Activated CD4-positive, alpha-beta memory T cell treated with anti-CD3 and anti-CD28 coated beads, Interleukin-2, amount 10 ng/mL, durations not matched to agents 7 days and 5 days (primary cell): ENCODE data around the gene RNASET2. TPM values are rescaled to one million over a fixed set of nuclear protein-coding genes. Genes with fewer than 3 reads are reported as not detected.
A peak's percentile ranks its signal among the peaks of the same experiment; 100 is the strongest.

Source experiments
- CTCF ChIA-PET: fragments of 350-600 bp; sonication (Branson Sonifier 250); formaldehyde crosslinking; loops from one replicate; lab custom pipeline; 2021; ENCODE audit warnings: antibody characterized with exemption, inconsistent platforms; lab: Charles Lee
- POLR2A ChIA-PET: fragments of 350-600 bp; sonication (Branson Sonifier 250); formaldehyde crosslinking; loops from one replicate; lab custom pipeline; 2021; ENCODE audit warnings: antibody characterized with exemption; lab: Charles Lee
- DNase-seq: peaks from one replicate; pipeline ENCODE4 v3.0.0-alpha.2; 2020
- H3K27ac Mint-ChIP-seq: one replicate; pipeline ENCODE4 v1.8.0; 2021; ENCODE audit warnings: mild to moderate bottlenecking, mixed read lengths
- H3K27me3 Mint-ChIP-seq: one replicate; pipeline ENCODE4 v1.8.0; 2021; ENCODE audit warnings: mixed read lengths
- H3K36me3 Mint-ChIP-seq: one replicate; pipeline ENCODE4 v1.8.0; 2021; ENCODE audit warnings: low read depth, mixed read lengths
- H3K4me1 Mint-ChIP-seq: one replicate; pipeline ENCODE4 v1.8.0; 2021; ENCODE audit warnings: mixed read lengths
- H3K4me3 Mint-ChIP-seq: one replicate; pipeline ENCODE4 v1.8.0; 2021; ENCODE audit warnings: mild to moderate bottlenecking, mixed read lengths
- H3K9me3 Mint-ChIP-seq: one replicate; pipeline ENCODE4 v1.8.0; 2021; ENCODE audit warnings: mixed read lengths
- total RNA-seq, 2 experiments: library from RNA; stranded (reverse); gene quantifications; one replicate each; pipeline ENCODE4 v1.2.3, GENCODE V29; 2021

RNASET2 gene
- total RNA-seq, 2 experiments from 2014 or later, result 107 to 112 TPM

- POLR2A ChIA-PET, result interaction anchor here (0.6 to 3.4 kb wide), 7 partner anchors 10 to 39 kb away, joined by 3 to 19 read pairs (median 6); partner anchors contain the start of gene RNASET2
These were observed 32.4 kb upstream of the RNASET2 start for GRCh38 chr6:166988674-166989201.

GRCh38 chr6:166987930-166988329, 31.6 kb upstream of the RNASET2 start:
- Mint-ChIP-seq H3K36me3 (peaks cover 40% of the 10 kb centered on the region), H3K9me3 (peaks cover 1% of the 10 kb centered on the region), H3K4me3 (no peak overlapping the region), H3K27me3 (no peaks in the 10 kb centered on the region), H3K27ac (no peak overlapping the region), H3K4me1 (peaks cover 32% of the 10 kb centered on the region)
- no peak for DNase-seq
- ChIA-PET POLR2A (interaction anchor here (0.6 to 3.4 kb wide), 3 partner anchors 18 to 36 kb away, joined by 3 to 19 read pairs (median 6); partner anchors contain the start of gene RNASET2), CTCF (interaction anchor here (1.0 to 4.0 kb wide), 13 partner anchors 11 to 217 kb away, joined by 3 to 51 read pairs (median 23); partner anchors contain the start of genes CCR6, CEP43 and RNASET2)

More at GRCh38 chr6:166988674-166989201, 32.4 kb upstream of the RNASET2 start:
- peaks cover 33% of the 10 kb centered on the region for H3K4me1 Mint-ChIP-seq
- no peak for DNase-seq
- H3K9me3 Mint-ChIP-seq, result no peaks in the 10 kb centered on the region
- peaks cover 40% of the 10 kb centered on the region for H3K36me3 Mint-ChIP-seq
- CTCF ChIA-PET, result interaction anchor here (0.9 to 4.0 kb wide), 19 partner anchors 8 to 218 kb away, joined by 3 to 51 read pairs (median 18); partner anchors contain the start of genes CCR6, CEP43 and RNASET2
- no peak overlapping the region for H3K4me3 Mint-ChIP-seq
- no peaks in the 10 kb centered on the region for H3K27me3 Mint-ChIP-seq
- H3K27ac Mint-ChIP-seq, result no peak overlapping the region

GRCh38 chr6:166987448-166987847, 31.1 kb upstream of the RNASET2 start:
- Mint-ChIP-seq H3K27ac (no peak overlapping the region), H3K36me3 (peaks cover 41% of the 10 kb centered on the region), H3K9me3 (peaks cover 3% of the 10 kb centered on the region), H3K4me1 (peaks cover 32% of the 10 kb centered on the region), H3K27me3 (no peaks in the 10 kb centered on the region), H3K4me3 (no peak overlapping the region)
- DNase-seq, result no peak
- CTCF ChIA-PET, result interaction anchor here (0.8 to 4.0 kb wide), 9 partner anchors 12 to 217 kb away, joined by 3 to 51 read pairs (median 19); partner anchors contain the start of gene CEP43
- POLR2A ChIA-PET, result interaction anchor here (1.8 to 3.4 kb wide), 2 partner anchors 31 to 35 kb away, joined by 6 to 19 read pairs; partner anchors contain the start of gene RNASET2

- POLR2A ChIA-PET, result interaction anchor here (1.2 kb wide), 1 partner anchor 24 kb away, joined by 4 read pairs; the partner anchor contains the start of gene RNASET2
- Mint-ChIP-seq H3K27me3 (no peaks in the 10 kb centered on the region), H3K4me3 (no peak overlapping the region), H3K36me3 (peaks cover 52% of the 10 kb centered on the region), H3K9me3 (peaks cover 3% of the 10 kb centered on the region), H3K4me1 (no peaks in the 10 kb centered on the region), H3K27ac (no peak overlapping the region)
- DNase-seq, result no peak
- CTCF ChIA-PET, result interaction anchor here (0.7 to 3.2 kb wide), 5 partner anchors 9 to 206 kb away, joined by 3 to 18 read pairs (median 3); no protein-coding TSS in a partner anchor
These were observed 24.4 kb upstream of the RNASET2 start for GRCh38 chr6:166980738-166981137.

- H3K27ac Mint-ChIP-seq, result no peak overlapping the region
- ChIA-PET POLR2A (no interaction called here), CTCF (interaction anchor here (0.6 kb wide), 1 partner anchor 18 kb away, joined by 4 read pairs; no protein-coding TSS in a partner anchor)
- peaks cover under 1% of the 10 kb centered on the region for H3K9me3 Mint-ChIP-seq
- H3K27me3 Mint-ChIP-seq, result no peaks in the 10 kb centered on the region
- no peak overlapping the region for H3K4me3 Mint-ChIP-seq
- DNase-seq, result no peak
- peaks cover 3% of the 10 kb centered on the region for H3K4me1 Mint-ChIP-seq
- H3K36me3 Mint-ChIP-seq, result peaks cover 50% of the 10 kb centered on the region
These were observed 21.5 kb upstream of the RNASET2 start for GRCh38 chr6:166977621-166978525.

- POLR2A ChIA-PET, result no interaction called here
- DNase-seq, result no peak
- no peak overlapping the region for H3K27ac Mint-ChIP-seq
These were observed 20.3 kb upstream of the RNASET2 start for GRCh38 chr6:166976636-166977035.

GRCh38 chr6:166972101-166972500, 15.8 kb upstream of the RNASET2 start:
- CTCF ChIA-PET, result interaction anchor here (1.6 to 4.6 kb wide), 2 partner anchors 17 to 21 kb away, joined by 3 to 27 read pairs; no protein-coding TSS in a partner anchor
- peaks cover 69% of the 10 kb centered on the region for H3K36me3 Mint-ChIP-seq
- H3K27me3 Mint-ChIP-seq, result no peaks in the 10 kb centered on the region
- H3K4me1 Mint-ChIP-seq, result peaks cover 26% of the 10 kb centered on the region
- H3K27ac Mint-ChIP-seq, result no peak overlapping the region
- DNase-seq, result no peak
- POLR2A ChIA-PET, result interaction anchor here (1.1 kb wide), 2 partner anchors 17 to 21 kb away, joined by 3 to 4 read pairs; no protein-coding TSS in a partner anchor
- H3K4me3 Mint-ChIP-seq, result no peak overlapping the region
- peaks cover 6% of the 10 kb centered on the region for H3K9me3 Mint-ChIP-seq

More at GRCh38 chr6:166976636-166977035, 20.3 kb upstream of the RNASET2 start:
- H3K27me3 Mint-ChIP-seq, result no peaks in the 10 kb centered on the region
- H3K4me3 Mint-ChIP-seq, result no peak overlapping the region
- H3K9me3 Mint-ChIP-seq, result no peaks in the 10 kb centered on the region
- CTCF ChIA-PET, result no interaction called here
- H3K36me3 Mint-ChIP-seq, result peaks cover 53% of the 10 kb centered on the region
- H3K4me1 Mint-ChIP-seq, result peaks cover 4% of the 10 kb centered on the region

GRCh38 chr6:166971271-166971670, 14.9 kb upstream of the RNASET2 start:
- peaks cover 13% of the 10 kb centered on the region for H3K9me3 Mint-ChIP-seq
- peaks cover 73% of the 10 kb centered on the region for H3K36me3 Mint-ChIP-seq
- no peak overlapping the region for H3K4me3 Mint-ChIP-seq
- no peaks in the 10 kb centered on the region for H3K27me3 Mint-ChIP-seq
- ChIA-PET POLR2A (interaction anchor here (1.1 to 4.9 kb wide), 3 partner anchors 14 to 20 kb away, joined by 3 to 40 read pairs (median 4); partner anchors contain the start of gene RNASET2), CTCF (interaction anchor here (1.6 to 4.6 kb wide), 2 partner anchors 18 to 20 kb away, joined by 3 to 27 read pairs; no protein-coding TSS in a partner anchor)
- no peak overlapping the region for H3K27ac Mint-ChIP-seq
- no peak for DNase-seq
- H3K4me1 Mint-ChIP-seq, result peaks cover 26% of the 10 kb centered on the region

- Mint-ChIP-seq H3K36me3 (peaks cover 75% of the 10 kb centered on the region), H3K9me3 (peaks cover 18% of the 10 kb centered on the region), H3K27me3 (no peaks in the 10 kb centered on the region), H3K27ac (no peak overlapping the region), H3K4me1 (peaks cover 26% of the 10 kb centered on the region), H3K4me3 (no peak overlapping the region)
- ChIA-PET CTCF (interaction anchor here (0.9 to 4.6 kb wide), 4 partner anchors 14 to 20 kb away, joined by 3 to 27 read pairs (median 4); partner anchors contain the start of gene RNASET2), POLR2A (interaction anchor here (4.9 kb wide), 1 partner anchor 13 kb away, joined by 40 read pairs; the partner anchor contains the start of gene RNASET2)
- DNase-seq, result no peak
These were observed 14.4 kb upstream of the RNASET2 start for GRCh38 chr6:166970776-166971175.

GRCh38 chr6:166970091-166970490, 13.7 kb upstream of the RNASET2 start:
- peaks cover 20% of the 10 kb centered on the region for H3K9me3 Mint-ChIP-seq
- no peak overlapping the region for H3K4me3 Mint-ChIP-seq
- POLR2A ChIA-PET, result interaction anchor here (0.7 to 4.9 kb wide), 4 partner anchors 10 to 19 kb away, joined by 3 to 40 read pairs (median 4); partner anchors contain the start of gene RNASET2
- CTCF ChIA-PET, result interaction anchor here (0.6 to 4.6 kb wide), 4 partner anchors 11 to 19 kb away, joined by 3 to 27 read pairs (median 4); partner anchors contain the start of gene RNASET2
- peaks cover 26% of the 10 kb centered on the region for H3K4me1 Mint-ChIP-seq
- peaks cover 73% of the 10 kb centered on the region for H3K36me3 Mint-ChIP-seq
- DNase-seq, result no peak
- H3K27me3 Mint-ChIP-seq, result no peaks in the 10 kb centered on the region
- peak overlapping the region; percentile 70 for H3K27ac Mint-ChIP-seq

- peaks cover 70% of the 10 kb centered on the region for H3K36me3 Mint-ChIP-seq
- no peaks in the 10 kb centered on the region for H3K27me3 Mint-ChIP-seq
- H3K4me3 Mint-ChIP-seq, result no peak overlapping the region
- peaks cover 26% of the 10 kb centered on the region for H3K4me1 Mint-ChIP-seq
- peak overlapping the region; percentile 70 for H3K27ac Mint-ChIP-seq
- ChIA-PET CTCF (interaction anchor here (0.6 to 4.6 kb wide), 5 partner anchors 10 to 382 kb away, joined by 3 to 27 read pairs (median 3); partner anchors contain the start of gene RNASET2), POLR2A (interaction anchor here (0.7 to 4.9 kb wide), 4 partner anchors 10 to 19 kb away, joined by 3 to 40 read pairs (median 4); partner anchors contain the start of gene RNASET2)
- peaks cover 23% of the 10 kb centered on the region for H3K9me3 Mint-ChIP-seq
- DNase-seq, result no peak
These were observed 13.1 kb upstream of the RNASET2 start for GRCh38 chr6:166969390-166970002.
